Uterus (tissue), 4 donors: ENCODE measurements around the gene SHQ1. TPM values are rescaled to one million over a fixed set of nuclear protein-coding genes. Genes with fewer than 3 reads are reported as not detected.

Source experiments
- DNase-seq, 2 donors: peaks; one replicate each; pipeline ENCODE4 v3.0.0-alpha.2; 2019 to 2020
- H3K27ac ChIP-seq, 2 donors: fragments of 200-600 bp; sonication (generic); 1 replicate in 1 of 2; 2 replicates in 1 of 2; pipeline ENCODE4 v1.5.1; 2016 to 2018
- H3K27me3 ChIP-seq, 2 donors: fragments of 200-600 bp; sonication (generic); one replicate each; pipeline ENCODE4 v1.5.1; 2018 to 2019; ENCODE audit warnings: control low read depth in 1 of 2
- H3K36me3 ChIP-seq, 2 donors: fragments of 200-600 bp; sonication (generic); one replicate each; pipeline ENCODE4 v1.5.1; 2019; ENCODE audit warnings: control low read depth in 1 of 2
- H3K4me1 ChIP-seq, 2 donors: fragments of 200-600 bp; sonication (generic); one replicate each; pipeline ENCODE4 v1.5.1; 2018 to 2019; ENCODE audit warnings: control low read depth in 1 of 2
- H3K4me3 ChIP-seq, 2 donors: fragments of 200-600 bp; sonication (generic); 1 replicate in 1 of 2; 2 replicates in 1 of 2; pipeline ENCODE4 v1.5.1; 2018 to 2019; ENCODE audit warnings: mild to moderate bottlenecking in 1 of 2
- H3K9me3 ChIP-seq, 2 donors: fragments of 200-600 bp; sonication (generic); one replicate each; pipeline ENCODE4 v1.5.1; 2019; ENCODE audit warnings: control low read depth in 1 of 2
- CTCF ChIP-seq, 4 experiments: fragments of 200-600 bp in 2 of 4; fragments of 450-650 bp in 2 of 4; sonication (generic) in 2 of 4; IDR thresholded peaks; one replicate each; pipeline ENCODE4 v1.5.1; 2016 to 2019; ENCODE audit warnings: antibody characterized with exemption in 4 of 4, mild to moderate bottlenecking in 2 of 4, moderate library complexity in 1 of 4
- POLR2A ChIP-seq, 2 donors: fragments of 450-650 bp; IDR thresholded peaks; one replicate each; pipeline ENCODE4 v1.6.1; 2016; ENCODE audit warnings: antibody characterized with exemption in 2 of 2, mild to moderate bottlenecking in 1 of 2, moderate library complexity in 1 of 2
- intact Hi-C: fragments of 100-400 bp; cut with DNase I; formaldehyde crosslinking; loops from one replicate; pipeline ENCODE4 v1.15.1; 2023; ENCODE audit warnings: low total_unique reads
- total RNA-seq, 4 donors: library from RNA; depleted of rRNA in 3 of 4; stranded (reverse); fragments of >200 nt in 3 of 4; gene quantifications; one replicate each; pipeline versions ENCODE4 v1.1.0 to v1.2.4, GENCODE V29; 2014 to 2023
- donor health status: DM: yes; HTN: yes; CAD: no.

SHQ1 gene
- total RNA-seq, 4 donors from 2014 or later, result 8.2 to 30.9 (median 19.2) TPM

GRCh38 chr3:72818905-72819304 is 29.3 kb downstream of the SHQ1 start:
- TF ChIP-seq CTCF (IDR thresholded peaks at IDR 0.05) (no peak), POLR2A (IDR thresholded peaks at IDR 0.05) (no peak)
- intact Hi-C loops, result no loop called here
- peaks cover 0 to 9% of the 10 kb centered on the region in 2 donors for H3K4me1 ChIP-seq

GRCh38 chr3:72818092-72818773 is 30.0 kb downstream of the SHQ1 start:
- H3K4me3 ChIP-seq, result no peak overlapping the region
- TF ChIP-seq POLR2A (IDR thresholded peaks at IDR 0.05) (no peak), CTCF (IDR thresholded peaks at IDR 0.05) (peak; percentile 28 to 64 (median 44))
- no peaks in the 10 kb centered on the region for H3K36me3 ChIP-seq
- H3K27me3 ChIP-seq, result no peaks in the 10 kb centered on the region
- intact Hi-C loops, result no loop called here
- no peaks in the 10 kb centered on the region for H3K9me3 ChIP-seq
- H3K27ac ChIP-seq, result no peak overlapping the region
- H3K4me1 ChIP-seq, result peaks cover 0 to 9% of the 10 kb centered on the region in 2 donors
- no peak for DNase-seq

More at GRCh38 chr3:72818905-72819304, 29.3 kb downstream of the SHQ1 start:
- DNase-seq, result no peak
- Histone ChIP-seq H3K9me3 (no peaks in the 10 kb centered on the region), H3K4me3 (no peak overlapping the region), H3K27me3 (no peaks in the 10 kb centered on the region), H3K36me3 (no peaks in the 10 kb centered on the region), H3K27ac (no peak overlapping the region)

GRCh38 chr3:72816862-72817355 is 31.3 kb downstream of the SHQ1 start:
- Histone ChIP-seq H3K4me1 (peaks cover 0 to 9% of the 10 kb centered on the region in 2 donors), H3K27me3 (no peaks in the 10 kb centered on the region), H3K4me3 (no peak overlapping the region), H3K36me3 (no peaks in the 10 kb centered on the region), H3K27ac (no peak overlapping the region), H3K9me3 (no peaks in the 10 kb centered on the region)
- no peak for DNase-seq
- intact Hi-C loops, result no loop called here
- TF ChIP-seq POLR2A (IDR thresholded peaks at IDR 0.05) (no peak), CTCF (IDR thresholded peaks at IDR 0.05) (no peak)

- DNase-seq, result no peak
- TF ChIP-seq CTCF (IDR thresholded peaks at IDR 0.05) (no peak), POLR2A (IDR thresholded peaks at IDR 0.05) (no peak)
- Histone ChIP-seq H3K4me3 (no peak overlapping the region), H3K9me3 (no peaks in the 10 kb centered on the region), H3K27ac (no peak overlapping the region), H3K4me1 (peaks cover 0 to 3% of the 10 kb centered on the region in 2 donors), H3K36me3 (no peaks in the 10 kb centered on the region), H3K27me3 (no peaks in the 10 kb centered on the region)
- intact Hi-C loops, result no loop called here
Measured at GRCh38 chr3:72814308-72814707, 33.9 kb downstream of the SHQ1 start.

- no peaks in the 10 kb centered on the region for H3K27me3 ChIP-seq
- H3K36me3 ChIP-seq, result no peaks in the 10 kb centered on the region
- H3K4me3 ChIP-seq, result no peak overlapping the region
- H3K9me3 ChIP-seq, result no peaks in the 10 kb centered on the region
- H3K4me1 ChIP-seq, result no peaks in the 10 kb centered on the region
- H3K27ac ChIP-seq, result no peak overlapping the region
- intact Hi-C loops, result no loop called here
- no peak for TF ChIP-seq POLR2A (IDR thresholded peaks at IDR 0.05)
- no peak for TF ChIP-seq CTCF (IDR thresholded peaks at IDR 0.05)
- no peak for DNase-seq
Measured at GRCh38 chr3:72812201-72812600, 36.0 kb downstream of the SHQ1 start.
